GM12801 (cell line): ENCODE results near the gene INPP5F.

Experiments used
- TF ChIP-seq, protein P1 (sequence below): IDR thresholded peaks from one replicate; pipeline ENCODE4 v1.5.1; 2011; ENCODE audit warnings: control low read depth; ENCODE audit not compliant: insufficient read length; ENCODE audit errors: extremely low read depth

The INPP5F gene

DNA sequence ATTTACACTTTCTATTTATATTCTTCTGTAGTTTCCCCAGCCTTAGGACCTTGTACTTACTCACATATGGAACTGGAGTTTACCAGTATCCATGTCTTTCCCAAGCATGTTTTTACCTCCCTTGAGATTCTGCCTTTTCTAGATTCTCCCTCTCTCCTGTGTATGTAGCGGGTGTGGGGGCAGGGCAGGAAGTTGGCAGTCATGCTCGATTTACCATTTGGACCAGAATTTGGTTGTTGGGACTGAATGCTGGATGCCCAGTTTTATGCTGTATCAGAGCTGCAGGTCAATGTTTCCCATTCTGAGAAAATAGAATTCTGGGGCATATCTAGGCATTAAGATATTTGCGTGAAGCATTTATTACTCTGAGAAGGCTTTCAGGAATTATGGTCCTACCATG lies 14.2 kb downstream of the INPP5F start:
- TF ChIP-seq, protein P1, sequence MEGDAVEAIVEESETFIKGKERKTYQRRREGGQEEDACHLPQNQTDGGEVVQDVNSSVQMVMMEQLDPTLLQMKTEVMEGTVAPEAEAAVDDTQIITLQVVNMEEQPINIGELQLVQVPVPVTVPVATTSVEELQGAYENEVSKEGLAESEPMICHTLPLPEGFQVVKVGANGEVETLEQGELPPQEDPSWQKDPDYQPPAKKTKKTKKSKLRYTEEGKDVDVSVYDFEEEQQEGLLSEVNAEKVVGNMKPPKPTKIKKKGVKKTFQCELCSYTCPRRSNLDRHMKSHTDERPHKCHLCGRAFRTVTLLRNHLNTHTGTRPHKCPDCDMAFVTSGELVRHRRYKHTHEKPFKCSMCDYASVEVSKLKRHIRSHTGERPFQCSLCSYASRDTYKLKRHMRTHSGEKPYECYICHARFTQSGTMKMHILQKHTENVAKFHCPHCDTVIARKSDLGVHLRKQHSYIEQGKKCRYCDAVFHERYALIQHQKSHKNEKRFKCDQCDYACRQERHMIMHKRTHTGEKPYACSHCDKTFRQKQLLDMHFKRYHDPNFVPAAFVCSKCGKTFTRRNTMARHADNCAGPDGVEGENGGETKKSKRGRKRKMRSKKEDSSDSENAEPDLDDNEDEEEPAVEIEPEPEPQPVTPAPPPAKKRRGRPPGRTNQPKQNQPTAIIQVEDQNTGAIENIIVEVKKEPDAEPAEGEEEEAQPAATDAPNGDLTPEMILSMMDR = no peak

DNA sequence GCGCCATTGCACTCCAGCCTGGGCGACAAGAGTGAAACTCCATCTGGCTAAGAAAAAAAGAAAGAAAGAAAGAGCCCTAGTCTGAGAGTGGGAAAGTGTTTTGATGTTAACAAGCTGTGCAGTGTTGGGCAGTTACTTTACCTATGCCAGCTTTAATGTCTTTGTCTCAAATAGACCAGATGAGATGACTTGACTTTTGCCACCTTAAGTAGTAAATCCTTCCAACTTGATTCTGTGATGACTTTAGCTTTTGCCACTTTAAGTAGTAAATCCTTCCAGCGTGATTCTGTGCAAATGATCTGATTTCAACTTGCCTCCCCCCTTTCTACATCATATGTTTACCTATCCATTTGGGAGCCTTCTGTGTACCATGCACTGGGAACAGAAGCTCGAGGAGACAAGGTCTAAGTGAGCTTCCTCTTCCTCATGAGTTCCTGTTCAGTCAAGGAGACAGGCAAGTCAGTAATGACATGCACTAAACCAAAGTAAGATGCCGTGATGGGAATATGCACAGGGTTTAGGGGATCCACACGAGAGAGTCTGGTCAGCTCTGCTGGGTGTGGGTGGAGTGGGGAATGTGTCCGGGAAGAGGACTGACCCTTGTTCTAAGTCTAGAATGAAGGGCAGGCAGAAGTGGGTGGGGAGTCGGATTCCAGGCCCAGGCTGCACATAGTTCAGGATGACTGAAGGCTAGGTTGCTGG lies 17.2 kb downstream of the INPP5F start:
- TF ChIP-seq, protein P1 = no peak

DNA sequence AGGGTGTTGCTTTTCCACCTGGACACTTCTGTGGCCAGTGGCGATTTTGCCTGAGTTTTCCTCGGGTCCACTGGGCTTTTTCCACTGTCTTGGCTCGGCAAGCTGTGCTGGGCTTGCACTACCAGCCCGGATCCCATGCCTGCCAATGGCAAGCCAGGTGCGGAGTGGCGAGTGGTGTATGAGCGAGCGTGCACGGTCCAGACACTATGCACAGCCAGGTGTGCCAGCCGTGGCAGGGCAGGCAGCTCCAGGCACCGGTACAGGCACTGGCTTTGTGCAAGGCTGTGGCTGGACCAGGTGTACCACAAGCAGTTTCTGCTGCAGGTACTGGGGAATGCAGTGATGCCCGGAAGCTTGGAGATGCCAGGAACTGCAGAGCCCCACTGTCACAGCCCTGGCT lies 22.1 kb downstream of the INPP5F start:
- TF ChIP-seq, protein P1 = no peak

DNA sequence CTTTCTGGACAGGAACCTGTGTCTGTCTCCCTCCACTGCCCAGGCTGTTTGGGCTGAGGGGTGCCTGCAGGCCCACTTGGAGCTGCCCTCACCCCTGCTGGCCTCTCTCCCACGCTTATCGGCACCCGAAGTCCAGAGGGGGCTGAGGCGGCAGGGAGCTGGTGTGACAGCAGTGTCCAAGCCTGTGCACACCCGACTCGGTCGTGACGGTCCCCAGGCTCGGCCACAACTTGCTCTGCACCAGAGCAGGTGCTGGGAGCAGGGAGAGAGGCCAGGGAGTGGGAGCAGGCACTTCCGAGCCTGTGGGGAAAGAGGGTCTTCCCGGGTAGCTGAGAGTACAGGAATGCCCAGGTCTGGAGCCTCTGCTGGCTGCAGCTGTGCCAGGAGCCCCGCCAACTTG lies 23.0 kb downstream of the INPP5F start:
- TF ChIP-seq, protein P1 = no peak

DNA sequence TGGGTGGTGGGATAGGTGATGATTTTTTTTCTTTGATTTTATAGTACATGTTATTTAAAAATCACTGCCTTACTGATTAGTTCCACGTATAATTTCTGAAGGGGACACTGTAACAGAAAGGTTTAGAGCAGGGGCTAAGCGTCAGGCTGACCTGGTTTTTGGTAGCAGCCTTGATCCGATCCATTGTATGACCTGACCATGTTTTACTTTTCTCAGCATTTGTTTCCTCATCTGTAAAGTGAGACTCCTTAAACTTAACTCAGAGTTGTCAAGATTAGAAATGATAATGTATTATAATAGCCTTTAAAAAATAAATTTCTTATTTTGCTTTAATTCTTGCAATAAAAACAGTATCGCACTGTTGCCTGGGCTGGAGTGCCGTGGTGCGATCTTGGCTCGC lies 23.6 kb downstream of the INPP5F start:
- TF ChIP-seq, protein P1 = no peak

DNA sequence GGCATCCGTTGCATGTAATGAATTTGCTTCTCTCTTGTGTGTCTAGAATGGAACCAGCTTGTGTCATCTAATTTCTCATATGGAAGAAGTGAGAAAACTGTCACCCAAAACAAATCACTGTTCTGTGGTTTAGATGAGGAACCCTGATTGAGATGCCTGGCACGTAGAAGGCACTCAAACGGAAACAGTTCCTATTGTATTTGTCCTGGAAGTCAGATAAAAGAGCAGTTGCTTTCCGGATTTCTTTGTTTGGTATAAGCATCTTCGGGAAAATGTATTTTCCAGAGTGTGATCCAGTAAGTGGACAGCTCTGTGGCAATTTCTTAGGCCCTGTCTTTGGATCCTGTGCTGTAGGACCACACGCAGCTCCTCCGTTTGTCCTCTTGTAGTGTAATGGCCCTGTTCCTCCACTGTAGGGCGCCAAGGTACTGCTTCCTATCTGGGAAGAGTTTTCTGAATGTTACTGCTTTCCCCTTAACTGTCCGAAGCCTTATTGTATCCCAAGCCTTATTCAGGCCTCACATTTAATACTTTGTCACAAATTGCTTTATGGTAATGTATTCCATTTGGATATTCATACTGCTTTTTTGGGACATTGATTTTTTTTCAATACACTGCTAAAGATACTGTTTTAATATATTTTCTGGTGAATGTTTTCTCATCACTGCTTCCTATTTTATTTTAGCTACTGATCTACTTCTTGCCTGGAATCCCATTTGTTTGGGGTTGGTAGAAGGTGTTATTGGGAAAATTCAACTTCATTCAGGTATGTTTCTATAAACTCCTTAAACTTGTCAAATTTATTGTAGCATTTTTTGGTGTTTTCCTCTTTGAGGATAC lies 24.8 kb downstream of the INPP5F start:
- TF ChIP-seq, protein P1 = peak; percentile 48

DNA sequence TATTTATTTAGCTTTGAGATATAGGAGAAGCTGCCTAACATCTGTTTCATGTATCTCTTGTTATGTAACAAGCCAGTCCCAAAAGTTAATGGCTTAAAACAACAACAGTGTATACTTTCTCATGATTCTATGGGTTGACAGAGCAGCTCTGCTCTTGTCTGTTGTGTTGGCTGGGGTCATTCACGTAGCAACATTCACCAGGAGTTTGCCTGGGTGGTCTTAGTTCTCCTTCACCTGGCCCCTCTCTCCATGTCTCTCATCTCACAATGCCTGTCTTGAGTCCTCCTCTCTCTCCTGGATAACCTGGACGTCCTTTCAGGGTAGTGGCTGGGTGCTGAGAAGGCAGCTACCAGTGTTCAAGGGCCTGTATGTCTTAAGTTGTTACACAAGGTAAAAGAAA lies 27.5 kb downstream of the INPP5F start:
- TF ChIP-seq, protein P1 = no peak
